Gastrocnemius medialis (tissue), 4 donors: ENCODE results near the gene RELCH.

ENCODE experiments used
- POLR2A ChIP-seq, 2 donors: fragments of 450-650 bp; IDR thresholded peaks; one replicate each; pipeline ENCODE4 v1.6.1; 2017; ENCODE audit warnings: antibody characterized with exemption in 2 of 2, mild to moderate bottlenecking in 2 of 2, moderate library complexity in 2 of 2
- TF ChIP-seq, protein P1 (sequence below), 5 experiments: fragments of 450-650 bp in 3 of 5; fragments of 200-600 bp in 2 of 5; sonication (generic) in 2 of 5; IDR thresholded peaks in 4 of 5; conservative IDR thresholded peaks in 1 of 5; 1 replicate in 4 of 5; 2 replicates in 1 of 5; pipeline ENCODE4 v1.5.1; 2016 to 2019; ENCODE audit warnings: antibody characterized with exemption in 5 of 5, mild to moderate bottlenecking in 3 of 5, moderate library complexity in 3 of 5

DNA sequence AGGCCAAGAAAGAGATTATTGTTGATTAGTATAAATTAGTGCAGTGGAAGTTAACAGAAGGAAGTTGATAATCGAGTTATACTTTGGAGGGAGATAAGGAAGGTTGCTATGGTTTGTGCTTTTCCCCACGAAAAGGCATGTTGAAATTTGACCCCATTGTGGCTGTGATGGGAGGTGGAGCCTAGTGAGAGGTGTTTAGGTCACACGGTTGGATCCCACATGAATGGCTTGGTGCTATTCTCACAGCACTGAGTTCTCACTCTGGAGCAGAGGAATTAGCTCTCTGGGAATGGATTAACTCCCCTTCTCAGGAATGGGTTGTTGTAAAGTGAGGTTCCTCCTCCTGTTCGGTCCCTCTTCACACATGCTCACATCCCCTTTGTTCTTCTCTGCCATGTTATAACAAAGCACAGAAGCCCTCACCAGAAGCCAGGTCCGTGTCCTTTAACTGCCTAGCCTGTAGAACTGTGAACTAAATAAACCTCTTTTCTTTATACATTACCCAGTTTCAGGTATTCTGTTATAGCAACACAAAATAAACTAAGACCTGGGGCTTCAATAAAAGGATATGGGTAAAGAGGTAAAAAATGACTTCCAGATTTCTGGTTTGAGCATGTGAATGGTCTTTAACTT lies 22.1 kb upstream of the RELCH start:
- TF ChIP-seq, protein P1, sequence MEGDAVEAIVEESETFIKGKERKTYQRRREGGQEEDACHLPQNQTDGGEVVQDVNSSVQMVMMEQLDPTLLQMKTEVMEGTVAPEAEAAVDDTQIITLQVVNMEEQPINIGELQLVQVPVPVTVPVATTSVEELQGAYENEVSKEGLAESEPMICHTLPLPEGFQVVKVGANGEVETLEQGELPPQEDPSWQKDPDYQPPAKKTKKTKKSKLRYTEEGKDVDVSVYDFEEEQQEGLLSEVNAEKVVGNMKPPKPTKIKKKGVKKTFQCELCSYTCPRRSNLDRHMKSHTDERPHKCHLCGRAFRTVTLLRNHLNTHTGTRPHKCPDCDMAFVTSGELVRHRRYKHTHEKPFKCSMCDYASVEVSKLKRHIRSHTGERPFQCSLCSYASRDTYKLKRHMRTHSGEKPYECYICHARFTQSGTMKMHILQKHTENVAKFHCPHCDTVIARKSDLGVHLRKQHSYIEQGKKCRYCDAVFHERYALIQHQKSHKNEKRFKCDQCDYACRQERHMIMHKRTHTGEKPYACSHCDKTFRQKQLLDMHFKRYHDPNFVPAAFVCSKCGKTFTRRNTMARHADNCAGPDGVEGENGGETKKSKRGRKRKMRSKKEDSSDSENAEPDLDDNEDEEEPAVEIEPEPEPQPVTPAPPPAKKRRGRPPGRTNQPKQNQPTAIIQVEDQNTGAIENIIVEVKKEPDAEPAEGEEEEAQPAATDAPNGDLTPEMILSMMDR (IDR thresholded peaks at IDR 0.05 in 4 of 5, conservative IDR thresholded peaks at IDR 0.05 in 1 of 5): no peak
- TF ChIP-seq POLR2A (IDR thresholded peaks at IDR 0.05): no peak
